GM12878 (cell line): Measurements from ENCODE around the gene MACROD2. TPM values are rescaled to one million over a fixed set of nuclear protein-coding genes. Genes with fewer than 3 reads are reported as not detected.

Experiments used
- ATAC-seq: fragments of 200-7000 bp; cut with Tn5 transposase; 3 replicates; pipeline ENCODE4 v1.9.1; 2020; ENCODE audit warnings: mild to moderate bottlenecking, moderate library complexity
- BruUV-seq: library from RNA; stranded (reverse); fragments of 400-500 nt; replicated peaks from 2 replicates; lab custom pipeline; 2021; lab: Mats Ljungman, UMichigan
- CTCF ChIA-PET: fragments of 300-600 bp; sonication (Branson Sonifier 250); formaldehyde crosslinking; extraction: SDS; loops from one replicate; lab custom pipeline; 2021; ENCODE audit warnings: inconsistent platforms; lab: Yijun Ruan, JAX
- POLR2A ChIA-PET: fragments of 350-600 bp; formaldehyde crosslinking; extraction: SDS; loops from one replicate; lab custom pipeline; 2021; ENCODE audit warnings: inconsistent platforms; lab: Charles Lee
- RAD21 ChIA-PET: fragments of 300-600 bp; sonication (Branson Sonifier 250); formaldehyde crosslinking; loops from one replicate; lab custom pipeline; 2023; ENCODE audit warnings: antibody characterized with exemption; ENCODE audit not compliant: unreplicated experiment; lab: Charles Lee
- SMC1A ChIA-PET: fragments of 300-600 bp; sonication (Branson Sonifier 250); formaldehyde crosslinking; loops from one replicate; lab custom pipeline; 2023; ENCODE audit not compliant: unreplicated experiment, uncharacterized antibody; lab: Charles Lee
- DNase-seq: peaks from one replicate; pipeline ENCODE4 v3.0.0-alpha.2; 2011; ENCODE audit warnings: low read depth, low spot score
- FAIRE-seq: peaks from 3 replicates; lab custom pipeline; 2011; peaks lifted over from hg19 to GRCh38; lab: Jason Lieb, UNC
- H2AFZ ChIP-seq: 2 replicates; pipeline ENCODE4 v1.6.0; 2011; ENCODE audit warnings: low read depth, low read length, control low read depth; ENCODE audit not compliant: control insufficient read depth
- H3K27ac ChIP-seq: 2 replicates; pipeline ENCODE4 v1.5.1; 2011; ENCODE audit warnings: control low read depth; ENCODE audit not compliant: control insufficient read depth, insufficient read depth
- H3K27me3 ChIP-seq, 2 experiments: replicated peaks in 1 of 2; 2 replicates each; pipeline versions ENCODE4 v1.6.0 to v1.6.1; 2011; ENCODE audit warnings: low read length in 1 of 2; ENCODE audit not compliant: control insufficient read depth in 2 of 2, insufficient read depth in 2 of 2
- H3K36me3 ChIP-seq, 2 experiments: 2 replicates each; pipeline ENCODE4 v1.5.1; 2011; ENCODE audit warnings: low read length in 1 of 2; ENCODE audit not compliant: control insufficient read depth in 2 of 2, insufficient read depth in 2 of 2
- H3K4me1 ChIP-seq: 2 replicates; pipeline ENCODE4 v1.6.1; 2011; ENCODE audit warnings: mild to moderate bottlenecking, low read length, moderate library complexity, mixed read lengths; ENCODE audit not compliant: control insufficient read depth, insufficient read depth
- H3K4me2 ChIP-seq: 2 replicates; pipeline ENCODE4 v1.6.0; 2011; ENCODE audit warnings: control low read depth; ENCODE audit not compliant: control insufficient read depth, insufficient read depth
- H3K4me3 ChIP-seq: fragments of 200-600 bp; sonication (generic); 2 replicates; pipeline ENCODE4 v1.5.1; 2016
- H3K79me2 ChIP-seq: 2 replicates; pipeline ENCODE4 v1.6.0; 2011; ENCODE audit warnings: low read length; ENCODE audit not compliant: control insufficient read depth, insufficient read depth
- H3K9ac ChIP-seq: 2 replicates; pipeline ENCODE4 v1.8.0; 2011; ENCODE audit warnings: low read length, control low read depth, mixed read lengths; ENCODE audit not compliant: control insufficient read depth, insufficient read depth
- H3K9me3 ChIP-seq: replicated peaks from 3 replicates; pipeline ENCODE4 v1.5.1; 2011; ENCODE audit warnings: mild to moderate bottlenecking, low read length; ENCODE audit not compliant: control insufficient read depth, insufficient read depth
- H4K20me1 ChIP-seq: 2 replicates; pipeline ENCODE4 v1.6.0; 2011; ENCODE audit not compliant: control insufficient read depth, insufficient read depth
- CEBPB ChIP-seq, 2 experiments: fragments of 150-350 bp in 1 of 2; IDR thresholded peaks; 2 replicates each; pipeline ENCODE4 v1.6.1; 2012 to 2014; ENCODE audit warnings: low read depth in 2 of 2, low read length in 2 of 2, borderline replicate concordance in 1 of 2, inconsistent platforms in 1 of 2
- ELK1 ChIP-seq: IDR thresholded peaks from 2 replicates; pipeline ENCODE4 v1.6.1; 2012; ENCODE audit warnings: low read depth, low read length, improper control_type of control experiment
- HDGF ChIP-seq: fragments of 450-650 bp; IDR thresholded peaks from 2 replicates; pipeline ENCODE4 v1.6.1; 2016; ENCODE audit warnings: antibody characterized with exemption
- HSF1 ChIP-seq: fragments of 150-350 bp; IDR thresholded peaks from 2 replicates; pipeline ENCODE4 v1.6.1; 2014; ENCODE audit warnings: mild to moderate bottlenecking, low read depth, low read length
- PAX5 ChIP-seq: IDR thresholded peaks from 2 replicates; pipeline ENCODE4 v1.6.1; 2011; ENCODE audit warnings: low read depth, low read length, borderline replicate concordance
- PML ChIP-seq: IDR thresholded peaks from 2 replicates; pipeline ENCODE4 v1.6.1; 2012; ENCODE audit warnings: low read length, inconsistent platforms
- RCOR1 ChIP-seq: conservative IDR thresholded peaks from 2 replicates; pipeline ENCODE4 v1.6.1; 2012; ENCODE audit warnings: low read depth, low read length, improper control_type of control experiment
- SMC3 ChIP-seq: IDR thresholded peaks from 2 replicates; pipeline ENCODE4 v1.6.1; 2011; ENCODE audit warnings: low read length, improper control_type of control experiment, borderline replicate concordance
- WGBS: methylation state at CpG from one replicate; pipeline ENCODE4 v1.1.6; 2016; ENCODE audit warnings: low lambda C conversion rate; ENCODE audit not compliant: insufficient replicate concordance, insufficient coverage; ENCODE audit errors: missing lambda C conversion rate; 5-methylcytosine and 5-hydroxymethylcytosine counted together
- in situ Hi-C: fragments of 300-500 bp; cut with MboI; formaldehyde crosslinking; loops from 9 replicates; pipeline ENCODE4 v1.14.3; 2018; ENCODE audit warnings: mixed read lengths
- intact Hi-C: fragments of 100-400 bp; cut with micrococcal nuclease; formaldehyde crosslinking; loops from one replicate; pipeline ENCODE4 v1.14.2; 2022; ENCODE audit not compliant: unreplicated experiment
- polyA plus RNA-seq, 11 experiments: library from polyadenylated mRNA; depleted of rRNA in 4 of 11; unstranded in 6 of 11; stranded (reverse) in 5 of 11; fragments of >200 nt; fragmentation: Nextera tagmentation in 4 of 11; fragmentation: Illumina TruSeq in 1 of 11; extraction: Ambion mirVana in 4 of 11; extraction: Trizol in 1 of 11; gene quantifications; 1 replicate in 1 of 11; 2 replicates in 10 of 11; pipeline versions ENCODE4 v1.2.1 to v1.2.3, GENCODE V29; 2011 to 2016; ENCODE audit warnings: inconsistent platforms in 2 of 11, missing spikeins in 2 of 11, low read depth in 1 of 11
- total RNA-seq, 4 experiments: library from RNA; depleted of rRNA in 3 of 4; stranded (reverse); fragments of >200 nt in 3 of 4; fragmentation: Illumina TruSeq in 1 of 4; extraction: Trizol in 1 of 4; gene quantifications; 2 replicates each; pipeline versions ENCODE4 v1.2.1 to v1.2.3, GENCODE V29; 2013 to 2021
- TF ChIP-seq, protein P1 (sequence below): fragments of 450-650 bp; IDR thresholded peaks from 2 replicates; pipeline ENCODE4 v1.6.1; 2017; ENCODE audit warnings: antibody characterized with exemption, mild to moderate bottlenecking, moderate library complexity

The MACROD2 gene
- total and polyA plus RNA-seq, 10 of the 15 experiments (the other 5 are each of a cell fraction or from before 2014, with no cell fraction given): 1.1 to 21.5 (median 2.2) TPM

DNA sequence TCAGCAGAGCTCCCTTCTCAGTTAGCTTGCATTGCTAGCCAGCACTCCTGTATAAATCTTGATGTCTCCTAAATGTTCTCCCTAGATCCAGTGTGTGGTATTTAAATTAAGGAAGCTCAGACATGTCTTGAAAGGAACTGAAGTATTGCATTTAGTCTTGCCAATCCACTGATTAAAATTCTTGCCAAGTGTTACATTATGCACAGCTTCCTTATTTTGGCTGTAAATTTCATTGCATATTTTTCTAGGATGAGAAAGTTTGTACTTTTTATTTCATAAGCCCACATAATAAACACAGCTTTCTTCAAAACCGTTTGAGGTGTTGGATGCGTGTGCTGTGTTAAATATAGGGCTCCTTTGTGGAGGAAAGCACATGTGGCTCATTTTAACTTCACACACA, 671.9 kb downstream of the MACROD2 start:
- no peak for FAIRE-seq
- POLR2A ChIA-PET: interaction anchor here (0.5 to 1.1 kb wide), 2 partner anchors 24 to 224 kb away, joined by 3 read pairs; no protein-coding TSS in a partner anchor
- no peak for DNase-seq
- Histone ChIP-seq H3K4me1 (no peaks in the 10 kb centered on the region), H3K27ac (no peak overlapping the region), H3K9me3 (no peaks in the 10 kb centered on the region), H3K4me3 (no peak overlapping the region), H3K36me3 (no peaks in the 10 kb centered on the region), H3K27me3 (no peaks in the 10 kb centered on the region), H4K20me1 (no peaks in the 10 kb centered on the region), H3K4me2 (no peak overlapping the region), H2AFZ (no peak overlapping the region), H3K9ac (no peak overlapping the region), H3K79me2 (no peaks in the 10 kb centered on the region)
- WGBS: 26% methylated on average over 2 of the region's 2 CpGs
- CTCF ChIA-PET: interaction anchor here (0.8 to 1.0 kb wide), 2 partner anchors 12 to 43 kb away, joined by 3 read pairs; no protein-coding TSS in a partner anchor
- intact Hi-C loops (no loop called here), in situ Hi-C loops (no loop called here)
- no TSS peak for BruUV-seq
- SMC1A ChIA-PET: interaction anchor here (0.5 to 1.9 kb wide), 5 partner anchors 10 to 461 kb away, joined by 3 to 8 read pairs (median 3); no protein-coding TSS in a partner anchor
- RAD21 ChIA-PET: no interaction called here
- TF ChIP-seq PML (no peak), ELK1 (no peak), HSF1 (no peak), CEBPB (IDR thresholded peaks at IDR 0.05; ENCODE audit: borderline replicate concordance in 1 of 2, low read depth in 2 of 2, low read length in 2 of 2) (no peak), SMC3 (no peak), RCOR1 (no peak), PAX5 (no peak), HDGF (no peak)
- TF ChIP-seq, protein P1, sequence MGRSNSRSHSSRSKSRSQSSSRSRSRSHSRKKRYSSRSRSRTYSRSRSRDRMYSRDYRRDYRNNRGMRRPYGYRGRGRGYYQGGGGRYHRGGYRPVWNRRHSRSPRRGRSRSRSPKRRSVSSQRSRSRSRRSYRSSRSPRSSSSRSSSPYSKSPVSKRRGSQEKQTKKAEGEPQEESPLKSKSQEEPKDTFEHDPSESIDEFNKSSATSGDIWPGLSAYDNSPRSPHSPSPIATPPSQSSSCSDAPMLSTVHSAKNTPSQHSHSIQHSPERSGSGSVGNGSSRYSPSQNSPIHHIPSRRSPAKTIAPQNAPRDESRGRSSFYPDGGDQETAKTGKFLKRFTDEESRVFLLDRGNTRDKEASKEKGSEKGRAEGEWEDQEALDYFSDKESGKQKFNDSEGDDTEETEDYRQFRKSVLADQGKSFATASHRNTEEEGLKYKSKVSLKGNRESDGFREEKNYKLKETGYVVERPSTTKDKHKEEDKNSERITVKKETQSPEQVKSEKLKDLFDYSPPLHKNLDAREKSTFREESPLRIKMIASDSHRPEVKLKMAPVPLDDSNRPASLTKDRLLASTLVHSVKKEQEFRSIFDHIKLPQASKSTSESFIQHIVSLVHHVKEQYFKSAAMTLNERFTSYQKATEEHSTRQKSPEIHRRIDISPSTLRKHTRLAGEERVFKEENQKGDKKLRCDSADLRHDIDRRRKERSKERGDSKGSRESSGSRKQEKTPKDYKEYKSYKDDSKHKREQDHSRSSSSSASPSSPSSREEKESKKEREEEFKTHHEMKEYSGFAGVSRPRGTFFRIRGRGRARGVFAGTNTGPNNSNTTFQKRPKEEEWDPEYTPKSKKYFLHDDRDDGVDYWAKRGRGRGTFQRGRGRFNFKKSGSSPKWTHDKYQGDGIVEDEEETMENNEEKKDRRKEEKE: no peak
- no peak for ATAC-seq
